DOHH2 (cell line): Measurements from ENCODE around the gene SAMD4B.
A peak's percentile ranks its signal among the peaks of the same experiment; 100 is the strongest.

Experiments used
- H3F3A ChIP-seq: fragments of 200-600 bp; sonication (generic), shearing (Covaris generic); 2 replicates; pipeline ENCODE4 v1.6.0; 2016; ENCODE audit warnings: antibody characterized with exemption, mild to moderate bottlenecking; ENCODE audit not compliant: control insufficient read depth, insufficient read depth
- H3K27ac ChIP-seq: fragments of 200-600 bp; sonication (generic); 2 replicates; pipeline ENCODE4 v1.5.1; 2014; ENCODE audit warnings: low read depth, mild to moderate bottlenecking, low read length, moderate library complexity
- H3K27me3 ChIP-seq: fragments of 200-600 bp; sonication (generic); 2 replicates; pipeline ENCODE4 v1.6.1; 2014; ENCODE audit warnings: mild to moderate bottlenecking, low read length, mixed read lengths; ENCODE audit not compliant: control insufficient read depth
- H3K36me3 ChIP-seq: fragments of 200-600 bp; sonication (generic); 2 replicates; pipeline ENCODE4 v1.6.1; 2014; ENCODE audit warnings: mild to moderate bottlenecking, low read length, moderate library complexity, mixed read lengths; ENCODE audit not compliant: control insufficient read depth
- H3K4me1 ChIP-seq: fragments of 200-600 bp; sonication (generic); 2 replicates; pipeline ENCODE4 v1.6.1; 2014; ENCODE audit warnings: mild to moderate bottlenecking, low read length, mixed read lengths; ENCODE audit not compliant: control insufficient read depth
- H3K4me2 ChIP-seq: fragments of 200-600 bp; sonication (generic); 2 replicates; pipeline ENCODE4 v1.6.0; 2014; ENCODE audit warnings: mild to moderate bottlenecking, low read length, moderate library complexity
- H3K4me3 ChIP-seq: fragments of 200-600 bp; sonication (generic); 2 replicates; pipeline ENCODE4 v1.5.1; 2014; ENCODE audit warnings: mild to moderate bottlenecking, low read length, mixed read lengths
- H3K79me2 ChIP-seq: fragments of 200-600 bp; sonication (generic); 2 replicates; pipeline ENCODE4 v1.6.1; 2014; ENCODE audit warnings: mild to moderate bottlenecking, low read length, mixed read lengths; ENCODE audit not compliant: control insufficient read depth
- H3K9me2 ChIP-seq: fragments of 200-600 bp; sonication (generic); replicated peaks from 2 replicates; pipeline ENCODE4 v1.6.1; 2014; ENCODE audit warnings: mild to moderate bottlenecking, low read length, mixed read lengths; ENCODE audit not compliant: control insufficient read depth
- H3K9me3 ChIP-seq: fragments of 200-600 bp; sonication (generic); 2 replicates; pipeline ENCODE4 v1.6.1; 2014; ENCODE audit warnings: antibody characterized with exemption, low read length, mixed read lengths; ENCODE audit not compliant: control insufficient read depth, insufficient read depth
- H4K20me1 ChIP-seq: fragments of 200-600 bp; sonication (generic); 2 replicates; pipeline ENCODE4 v1.6.0; 2014; ENCODE audit warnings: low read depth, mild to moderate bottlenecking, antibody characterized with exemption, low read length, moderate library complexity; ENCODE audit not compliant: control insufficient read depth, insufficient read depth
- CTCF ChIP-seq: fragments of 200-600 bp; sonication (generic); IDR thresholded peaks from one replicate; pipeline ENCODE4 v1.5.1; 2014; ENCODE audit warnings: antibody characterized with exemption, mild to moderate bottlenecking, low read depth, low read length; ENCODE audit not compliant: poor library complexity, severe bottlenecking
- EZH2phosphoT487 ChIP-seq: fragments of 200-600 bp; sonication (generic); IDR thresholded peaks from 2 replicates; pipeline ENCODE4 v1.6.1; 2017; ENCODE audit warnings: borderline replicate concordance, mild to moderate bottlenecking, antibody characterized with exemption, low read length, moderate library complexity, mixed read lengths

The SAMD4B gene

GRCh38 chr19:39341719-39342604 lies at the start of gene SAMD4B:
Gene SAMD4B, plus strand, starts transcription at chr19:39342421. Its CDS starts 14,473 bp downstream, at chr19:39356894.
- Histone ChIP-seq H4K20me1 (peaks cover 24% of the 10 kb centered on the region; the same call in 1 of the 2 replicates), H3K4me1 (peaks cover 31% of the 10 kb centered on the region)

GRCh38 chr19:39293394-39293793 lies 48.8 kb upstream of the SAMD4B start:
- no peaks in the 10 kb centered on the region for H3K9me3 ChIP-seq
- H3K4me2 ChIP-seq = no peak overlapping the region
- H3K27me3 ChIP-seq = peaks cover 8% of the 10 kb centered on the region
- H3K9me2 ChIP-seq = no peaks in the 10 kb centered on the region
- H3K4me3 ChIP-seq = no peak overlapping the region
- H4K20me1 ChIP-seq = no peaks in the 10 kb centered on the region
- H3K27ac ChIP-seq = no peak overlapping the region
- no peaks in the 10 kb centered on the region for H3K36me3 ChIP-seq
- H3F3A ChIP-seq = no peaks in the 10 kb centered on the region
- TF ChIP-seq EZH2phosphoT487 (no peak), CTCF (no peak)
- H3K79me2 ChIP-seq = no peaks in the 10 kb centered on the region
- no peaks in the 10 kb centered on the region for H3K4me1 ChIP-seq

More at GRCh38 chr19:39341719-39342604, at the start of gene SAMD4B:
- Histone ChIP-seq H3K9me2 (no peaks in the 10 kb centered on the region), H3K36me3 (peaks cover 7% of the 10 kb centered on the region), H3K4me2 (peak within 1 kb of the TSS; percentile 94), H3K79me2 (peaks cover 56% of the 10 kb centered on the region), H3K27ac (peak within 1 kb of the TSS; percentile 39), H3K9me3 (no peaks in the 10 kb centered on the region), H3K4me3 (peak within 1 kb of the TSS; percentile 89), H3F3A (peaks cover 11% of the 10 kb centered on the region), H3K27me3 (no peaks in the 10 kb centered on the region)
- TF ChIP-seq CTCF (peak; percentile 50), EZH2phosphoT487 (no peak)

GRCh38 chr19:39296055-39296645 lies 46.1 kb upstream of the SAMD4B start, which contains the start of gene IFNL1:
Gene IFNL1, plus strand, starts transcription at chr19:39296407. Its CDS starts 15 bp downstream, at chr19:39296422.
- Histone ChIP-seq H3K9me3 (no peaks in the 10 kb centered on the region), H3K9me2 (no peaks in the 10 kb centered on the region), H3K27ac (no peak within 1 kb of the TSS), H3K27me3 (peaks cover 5% of the 10 kb centered on the region; the same call in 1 of the 2 replicates), H4K20me1 (no peaks in the 10 kb centered on the region), H3K4me3 (no peak within 1 kb of the TSS), H3K4me1 (no peaks in the 10 kb centered on the region), H3K79me2 (no peaks in the 10 kb centered on the region), H3K36me3 (no peaks in the 10 kb centered on the region), H3K4me2 (no peak within 1 kb of the TSS), H3F3A (no peaks in the 10 kb centered on the region)
- TF ChIP-seq EZH2phosphoT487 (no peak), CTCF (no peak)
